Duodenal mucosa (tissue), 2 donors: ENCODE data around the gene NKAIN4.

Source experiments
- H3K27ac ChIP-seq: one replicate; pipeline ENCODE4 v1.7.0; 2013; ENCODE audit warnings: low read depth, low read length
- H3K27me3 ChIP-seq, 2 donors: one replicate each; pipeline ENCODE4 v1.7.0; 2013; ENCODE audit warnings: low read length in 2 of 2, control low read depth in 1 of 2; ENCODE audit not compliant: insufficient read depth in 2 of 2, control insufficient read depth in 1 of 2
- H3K36me3 ChIP-seq, 2 donors: one replicate each; pipeline ENCODE4 v1.7.0; 2013; ENCODE audit warnings: low read length in 2 of 2, control low read depth in 1 of 2; ENCODE audit not compliant: insufficient read depth in 2 of 2, control insufficient read depth in 1 of 2
- H3K4me1 ChIP-seq, 2 donors: one replicate each; pipeline ENCODE4 v1.7.0; 2013; ENCODE audit warnings: low read length in 2 of 2, control low read depth in 1 of 2; ENCODE audit not compliant: insufficient read depth in 2 of 2, control insufficient read depth in 1 of 2
- H3K4me3 ChIP-seq, 2 donors: one replicate each; pipeline ENCODE4 v1.7.0; 2013; ENCODE audit warnings: low read length in 2 of 2, low read depth in 1 of 2
- H3K9ac ChIP-seq, 2 donors: one replicate each; pipeline ENCODE4 v1.7.0; 2013; ENCODE audit warnings: low read length in 2 of 2, low read depth in 1 of 2
- H3K9me3 ChIP-seq, 2 donors: one replicate each; pipeline ENCODE4 v1.7.0; 2013; ENCODE audit warnings: low read length in 2 of 2, control low read depth in 1 of 2; ENCODE audit not compliant: control insufficient read depth in 1 of 2

The NKAIN4 gene

DNA sequence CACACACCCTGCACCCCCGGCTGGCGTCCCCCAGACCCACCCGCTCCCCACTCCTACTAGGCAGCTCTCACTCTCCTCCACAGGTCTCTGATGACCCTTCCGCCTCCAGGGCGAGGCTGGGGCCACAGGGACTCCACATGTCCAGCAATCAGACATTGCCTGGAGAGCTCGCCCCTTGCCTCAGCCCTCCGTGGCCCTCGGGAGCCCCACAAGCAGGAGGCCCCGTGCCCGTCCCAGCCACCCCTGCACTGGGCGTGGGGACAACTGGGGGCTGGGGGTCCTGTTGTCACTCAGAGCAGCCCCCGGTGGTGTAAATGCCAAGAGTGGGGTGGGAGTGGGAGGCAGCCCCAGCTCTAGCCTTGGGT lies 40.3 kb upstream of the NKAIN4 start:
- Histone ChIP-seq H3K4me3 (no peak overlapping the region), H3K27ac (no peak overlapping the region), H3K9me3 (no peaks in the 10 kb centered on the region), H3K36me3 (no peaks in the 10 kb centered on the region), H3K4me1 (peaks cover 0 to 6% of the 10 kb centered on the region in 2 donors), H3K27me3 (peaks cover 12 to 36% of the 10 kb centered on the region in 2 donors), H3K9ac (no peak overlapping the region)

DNA sequence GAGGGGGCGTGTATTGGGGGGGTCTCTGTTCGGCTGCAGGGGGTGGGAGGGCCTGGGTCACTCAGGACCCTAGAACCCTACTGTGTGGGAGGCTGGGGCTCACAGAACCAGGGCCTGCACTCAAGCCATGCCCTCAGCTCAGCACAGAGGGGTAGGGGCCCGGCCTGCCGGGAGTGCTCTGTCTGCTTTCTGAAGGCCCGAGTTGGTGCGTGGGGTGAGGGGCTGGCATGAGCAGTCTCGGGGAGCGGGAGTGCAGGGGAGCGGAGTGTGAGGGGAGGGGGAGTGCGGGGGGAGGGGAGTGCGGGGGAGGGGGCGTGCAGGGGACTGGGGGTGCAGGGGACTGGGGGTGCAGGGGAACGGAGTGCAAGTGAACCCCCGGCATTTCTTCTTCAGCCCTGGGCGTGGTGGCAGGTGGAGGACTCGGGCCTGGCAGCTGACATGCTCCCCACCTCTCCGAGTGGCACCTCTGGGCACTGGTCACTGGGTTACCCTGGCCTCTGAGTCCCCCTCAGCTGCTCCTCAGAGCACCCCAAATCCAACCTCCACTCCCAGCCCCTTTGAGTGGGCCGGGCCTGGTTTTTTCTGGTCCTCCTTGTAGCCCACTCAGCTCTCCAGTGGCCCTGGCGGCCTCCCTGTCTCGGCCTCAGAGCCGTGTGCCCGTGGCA lies 39.7 kb upstream of the NKAIN4 start:
- Histone ChIP-seq H3K27ac (no peak overlapping the region), H3K9me3 (no peaks in the 10 kb centered on the region), H3K4me3 (no peak overlapping the region), H3K4me1 (peaks cover 0 to 6% of the 10 kb centered on the region in 2 donors), H3K36me3 (peaks cover 0 to under 1% of the 10 kb centered on the region in 2 donors), H3K9ac (no peak overlapping the region), H3K27me3 (peaks cover 12 to 33% of the 10 kb centered on the region in 2 donors)

DNA sequence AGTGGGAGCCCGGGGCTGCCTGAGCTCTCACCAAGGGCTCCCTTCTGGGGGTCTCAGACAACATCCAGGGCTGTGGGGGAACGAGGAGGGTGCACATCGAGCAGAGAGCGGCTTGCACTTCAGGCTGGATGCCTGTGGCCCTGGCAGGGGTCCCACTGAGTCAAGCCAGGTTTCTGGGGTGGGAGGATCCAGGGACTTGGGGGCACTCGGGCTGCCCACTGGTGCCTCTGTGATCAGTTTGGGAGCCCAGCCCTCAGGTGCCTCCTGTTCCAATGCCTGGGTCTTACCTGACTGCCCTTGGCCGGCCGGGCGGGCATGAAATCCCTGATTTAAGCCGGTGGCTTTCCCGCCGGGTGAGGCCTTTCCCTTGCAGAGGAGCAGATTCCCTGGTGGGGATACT lies 39.2 kb upstream of the NKAIN4 start:
- Histone ChIP-seq H3K4me3 (no peak overlapping the region), H3K9ac (no peak overlapping the region), H3K4me1 (peaks cover 0 to 6% of the 10 kb centered on the region in 2 donors), H3K9me3 (no peaks in the 10 kb centered on the region), H3K27ac (no peak overlapping the region), H3K27me3 (peaks cover 12 to 33% of the 10 kb centered on the region in 2 donors), H3K36me3 (peaks cover 5 to 6% of the 10 kb centered on the region in 2 donors)

GRCh38 chr20:63292904-63293303 lies 38.6 kb upstream of the NKAIN4 start, which contains the start of gene COL20A1:
COL20A1 (plus strand) TSS chr20:63293186; CDS start chr20:63295108, 1,922 bp downstream.
- no peak within 1 kb of the TSS for H3K27ac ChIP-seq
- peaks cover 7 to 10% of the 10 kb centered on the region in 2 donors for H3K36me3 ChIP-seq
- H3K4me3 ChIP-seq, result no peak within 1 kb of the TSS
- H3K4me1 ChIP-seq, result peaks cover 0 to 6% of the 10 kb centered on the region in 2 donors
- H3K9ac ChIP-seq, result no peak within 1 kb of the TSS
- no peaks in the 10 kb centered on the region for H3K9me3 ChIP-seq
- H3K27me3 ChIP-seq, result peaks cover 12 to 33% of the 10 kb centered on the region in 2 donors

GRCh38 chr20:63292292-63292701 lies 38.0 kb upstream of the NKAIN4 start:
- Histone ChIP-seq H3K4me1 (peaks cover 0 to 6% of the 10 kb centered on the region in 2 donors), H3K9me3 (no peaks in the 10 kb centered on the region), H3K4me3 (no peak overlapping the region), H3K27me3 (peaks cover 12 to 33% of the 10 kb centered on the region in 2 donors), H3K36me3 (peaks cover 9 to 16% of the 10 kb centered on the region in 2 donors), H3K27ac (no peak overlapping the region), H3K9ac (no peak overlapping the region)

DNA sequence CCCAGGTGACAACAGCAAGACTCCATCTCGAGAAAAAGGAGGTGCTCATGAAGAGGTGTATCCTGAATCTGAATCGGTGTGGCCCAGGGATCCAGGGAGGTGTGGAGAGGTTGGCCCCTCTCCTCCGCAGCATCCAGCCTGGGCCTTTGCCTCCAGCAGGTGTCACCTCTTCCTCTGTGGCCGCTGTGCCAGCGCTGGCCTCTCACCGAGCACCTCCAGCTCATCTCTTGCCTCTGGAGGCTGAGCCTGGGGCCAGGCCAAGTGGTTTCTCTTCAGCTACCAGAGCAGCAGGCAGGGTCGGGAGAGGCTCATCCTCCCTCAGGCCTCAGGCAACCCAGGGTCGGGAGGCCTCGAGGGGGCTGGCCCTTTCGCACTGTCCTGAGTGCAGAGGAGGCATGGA lies 37.5 kb upstream of the NKAIN4 start:
- Histone ChIP-seq H3K27me3 (peaks cover 12 to 33% of the 10 kb centered on the region in 2 donors), H3K9ac (no peak overlapping the region)

DNA sequence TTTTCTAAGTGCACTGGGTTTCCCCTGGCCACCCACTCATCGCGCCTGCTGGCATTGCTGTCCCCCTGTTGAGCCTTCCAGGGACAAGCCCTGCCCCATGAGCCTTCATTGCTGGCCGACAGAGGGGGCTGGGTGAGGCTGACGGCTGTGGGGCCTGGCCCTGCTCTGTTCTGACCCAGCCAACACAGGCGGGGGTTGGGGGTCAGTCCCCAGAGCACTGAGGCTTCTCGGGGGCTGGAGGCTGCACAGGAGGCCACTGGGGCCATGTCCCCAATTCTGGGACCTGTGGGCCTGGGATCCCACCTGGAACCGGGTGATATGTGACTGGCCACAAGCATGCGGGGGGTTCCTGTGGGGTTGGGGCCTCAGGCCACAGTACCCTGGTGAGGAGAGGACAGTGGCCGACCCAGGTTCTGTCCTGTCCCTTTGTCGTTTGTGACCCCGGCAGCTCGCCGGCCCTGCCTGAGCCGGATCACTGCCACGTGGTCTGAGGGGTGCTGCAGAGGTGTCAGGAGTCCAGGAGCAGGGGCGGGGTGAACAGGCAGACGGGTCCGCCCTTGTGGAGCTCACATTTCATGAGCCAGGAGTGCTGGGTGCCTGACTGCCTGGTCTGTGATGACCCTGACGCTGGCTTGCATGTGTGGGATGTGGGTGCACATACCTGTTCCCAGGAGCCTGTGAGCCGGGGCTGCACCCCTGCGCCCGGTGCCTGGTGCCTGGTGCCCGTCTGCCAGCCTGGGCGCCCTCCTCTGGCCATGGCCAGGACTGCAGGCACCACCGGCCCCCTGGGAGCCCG lies 36.6 kb upstream of the NKAIN4 start:
- peaks cover 6 to 26% of the 10 kb centered on the region in 2 donors for H3K27me3 ChIP-seq
- H3K4me1 ChIP-seq, result peaks cover 0 to 6% of the 10 kb centered on the region in 2 donors
- H3K9ac ChIP-seq, result no peak overlapping the region
- H3K9me3 ChIP-seq, result no peaks in the 10 kb centered on the region
- no peak overlapping the region for H3K27ac ChIP-seq
- peaks cover 12 to 22% of the 10 kb centered on the region in 2 donors for H3K36me3 ChIP-seq
- no peak overlapping the region for H3K4me3 ChIP-seq

More for the DNA sequence above, 37.5 kb upstream of the NKAIN4 start:
- Histone ChIP-seq H3K9me3 (no peaks in the 10 kb centered on the region), H3K36me3 (peaks cover 12 to 17% of the 10 kb centered on the region in 2 donors), H3K27ac (no peak overlapping the region), H3K4me1 (peaks cover 0 to 6% of the 10 kb centered on the region in 2 donors), H3K4me3 (no peak overlapping the region)

DNA sequence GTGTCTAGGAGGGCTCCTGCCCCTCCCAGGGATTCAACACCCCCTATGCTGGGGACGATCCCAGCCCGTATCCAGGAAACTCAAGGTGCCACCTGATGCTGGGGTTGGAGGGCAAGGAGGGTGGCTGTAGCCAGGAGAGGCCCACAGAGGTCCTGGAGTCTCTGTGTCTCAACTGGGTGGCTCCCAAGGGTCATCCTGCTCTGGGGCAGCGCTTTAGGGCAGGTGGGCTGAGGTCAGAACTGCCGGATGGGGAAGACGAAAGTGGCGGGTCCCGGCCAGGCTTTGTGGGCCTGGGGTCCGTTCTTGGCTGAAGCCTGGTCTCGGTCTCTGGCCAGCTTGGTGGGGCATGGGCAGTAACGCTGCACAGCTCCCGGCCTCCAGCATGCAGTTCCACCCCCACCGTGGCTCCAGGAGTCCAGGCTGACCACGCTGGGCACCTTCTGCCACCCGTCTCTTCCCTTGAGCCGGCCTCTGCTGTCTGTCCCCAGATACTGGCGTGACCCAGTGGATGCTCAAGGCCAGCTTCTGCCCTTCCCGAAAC lies 35.9 kb upstream of the NKAIN4 start:
- H3K9ac ChIP-seq, result no peak overlapping the region
- H3K36me3 ChIP-seq, result peaks cover 12 to 28% of the 10 kb centered on the region in 2 donors
- peaks cover 0 to 20% of the 10 kb centered on the region in 2 donors for H3K27me3 ChIP-seq
- H3K27ac ChIP-seq, result no peak overlapping the region
- no peak overlapping the region for H3K4me3 ChIP-seq
- H3K9me3 ChIP-seq, result no peaks in the 10 kb centered on the region
- H3K4me1 ChIP-seq, result peaks cover 0 to 6% of the 10 kb centered on the region in 2 donors

- Histone ChIP-seq H3K9me3 (no peaks in the 10 kb centered on the region), H3K27me3 (peaks cover 0 to 13% of the 10 kb centered on the region in 2 donors), H3K27ac (no peak overlapping the region), H3K4me1 (peaks cover 0 to 6% of the 10 kb centered on the region in 2 donors), H3K9ac (no peak overlapping the region), H3K36me3 (peaks cover 12 to 29% of the 10 kb centered on the region in 2 donors), H3K4me3 (no peak overlapping the region)
These were observed 35.3 kb upstream of the NKAIN4 start for GRCh38 chr20:63289311-63290135.
